ENCODE measurements around the gene HECTD2. TPM values are rescaled to one million over a fixed set of nuclear protein-coding genes. Genes with fewer than 3 reads are reported as not detected.
"Not testable (repeated sequence)": the region's sequence is repeated elsewhere in the genome, so short reads cannot be mapped to it uniquely, and the experiment has no call there.

Gene HECTD2
- total RNA-seq, 1 donor from 2014 or later: 17.4 TPM

DNA sequence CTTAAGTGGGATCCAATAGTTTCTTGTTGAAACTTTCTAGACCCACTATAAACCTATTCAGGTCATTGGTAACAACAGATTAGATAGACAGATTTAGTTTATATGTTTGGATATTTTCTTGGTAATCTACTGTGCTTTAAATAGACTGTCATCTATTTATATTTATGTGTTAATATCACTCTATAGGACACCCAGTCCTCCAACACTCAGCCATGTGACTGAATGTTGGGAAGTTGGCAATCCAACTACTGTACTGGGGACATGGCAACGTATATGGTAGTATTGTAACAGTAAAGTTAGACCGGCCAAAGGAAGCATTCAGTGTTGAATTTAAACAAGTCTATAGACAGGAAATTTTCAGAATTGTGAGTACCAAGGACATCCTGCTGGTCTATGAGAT is 42.6 kb upstream of the HECTD2 start:
- TF ChIP-seq, protein P1, sequence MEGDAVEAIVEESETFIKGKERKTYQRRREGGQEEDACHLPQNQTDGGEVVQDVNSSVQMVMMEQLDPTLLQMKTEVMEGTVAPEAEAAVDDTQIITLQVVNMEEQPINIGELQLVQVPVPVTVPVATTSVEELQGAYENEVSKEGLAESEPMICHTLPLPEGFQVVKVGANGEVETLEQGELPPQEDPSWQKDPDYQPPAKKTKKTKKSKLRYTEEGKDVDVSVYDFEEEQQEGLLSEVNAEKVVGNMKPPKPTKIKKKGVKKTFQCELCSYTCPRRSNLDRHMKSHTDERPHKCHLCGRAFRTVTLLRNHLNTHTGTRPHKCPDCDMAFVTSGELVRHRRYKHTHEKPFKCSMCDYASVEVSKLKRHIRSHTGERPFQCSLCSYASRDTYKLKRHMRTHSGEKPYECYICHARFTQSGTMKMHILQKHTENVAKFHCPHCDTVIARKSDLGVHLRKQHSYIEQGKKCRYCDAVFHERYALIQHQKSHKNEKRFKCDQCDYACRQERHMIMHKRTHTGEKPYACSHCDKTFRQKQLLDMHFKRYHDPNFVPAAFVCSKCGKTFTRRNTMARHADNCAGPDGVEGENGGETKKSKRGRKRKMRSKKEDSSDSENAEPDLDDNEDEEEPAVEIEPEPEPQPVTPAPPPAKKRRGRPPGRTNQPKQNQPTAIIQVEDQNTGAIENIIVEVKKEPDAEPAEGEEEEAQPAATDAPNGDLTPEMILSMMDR (IDR thresholded peaks at IDR 0.05; ENCODE audit: unreplicated experiment): no peak
- Mint-ChIP-seq H3K4me1 (ENCODE audit: unreplicated experiment) (peaks cover 6% of the 10 kb centered on the region), H3K4me3 (ENCODE audit: unreplicated experiment) (no peak overlapping the region), H3K27ac (ENCODE audit: unreplicated experiment) (no peak overlapping the region), H3K27me3 (ENCODE audit: unreplicated experiment) (peaks cover 1% of the 10 kb centered on the region), H3K36me3 (ENCODE audit: low read depth, unreplicated experiment) (no peaks in the 10 kb centered on the region), H3K9me3 (ENCODE audit: unreplicated experiment) (no peaks in the 10 kb centered on the region)
- DNase-seq (ENCODE audit: low spot score): no peak

DNA sequence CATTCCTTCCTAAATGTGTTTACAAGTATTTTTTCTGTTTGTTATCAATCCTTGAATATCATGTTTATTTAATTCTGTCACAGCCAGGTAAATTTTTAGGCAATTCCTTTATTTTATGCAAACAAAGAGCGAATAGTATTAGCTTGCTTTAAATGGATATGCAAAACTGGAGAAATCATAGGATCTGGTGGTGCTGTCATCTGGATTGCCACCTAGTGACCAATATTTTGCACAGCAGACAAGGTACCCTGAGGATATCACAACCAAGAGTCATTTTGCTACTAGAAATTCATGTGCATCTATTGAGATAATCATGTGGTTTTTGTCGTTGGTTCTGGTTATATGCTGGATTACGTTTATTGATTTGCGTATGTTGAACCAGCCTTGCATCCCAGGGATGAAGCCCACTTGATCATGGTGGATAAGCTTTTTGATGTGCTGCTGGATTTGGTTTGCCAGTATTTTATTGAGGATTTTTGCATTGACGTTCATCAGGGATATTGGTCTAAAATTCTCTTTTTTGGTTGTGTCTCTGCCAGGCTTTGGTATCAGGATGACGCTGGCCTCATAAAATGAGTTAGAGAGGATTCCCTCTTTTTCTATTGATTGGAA is 40.1 kb upstream of the HECTD2 start:
- H3K36me3 Mint-ChIP-seq (ENCODE audit: low read depth, unreplicated experiment); H3K9me3 Mint-ChIP-seq (ENCODE audit: unreplicated experiment); DNase-seq (ENCODE audit: low spot score); H3K4me3 Mint-ChIP-seq (ENCODE audit: unreplicated experiment); H3K4me1 Mint-ChIP-seq (ENCODE audit: unreplicated experiment); H3K27ac Mint-ChIP-seq (ENCODE audit: unreplicated experiment); H3K27me3 Mint-ChIP-seq (ENCODE audit: unreplicated experiment): not testable (repeated sequence)
- TF ChIP-seq, protein P1 (IDR thresholded peaks at IDR 0.05; ENCODE audit: unreplicated experiment): peak; percentile 35

DNA sequence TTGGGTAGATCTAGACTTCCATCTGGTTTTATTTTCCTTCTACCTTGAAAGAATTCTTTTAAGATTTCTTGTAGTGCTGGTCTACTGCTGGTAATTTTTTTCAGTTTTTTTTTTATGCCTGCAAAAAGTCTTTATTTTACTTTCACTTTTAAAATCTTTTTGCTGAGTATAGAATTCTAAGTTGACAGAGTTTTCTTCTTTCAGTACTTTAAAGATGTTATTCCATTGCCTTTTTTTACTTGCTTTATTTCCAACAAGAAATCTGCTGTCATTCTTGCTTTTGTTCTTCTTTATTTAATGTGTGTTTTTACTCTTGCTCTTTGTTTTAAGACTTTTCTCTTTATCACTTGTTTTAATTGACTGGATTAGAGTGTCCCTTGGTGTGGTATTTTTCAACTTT is 36.1 kb upstream of the HECTD2 start:
- H3K27me3 Mint-ChIP-seq (ENCODE audit: unreplicated experiment): peaks cover 1% of the 10 kb centered on the region
- no peak overlapping the region for H3K4me3 Mint-ChIP-seq (ENCODE audit: unreplicated experiment)
- no peaks in the 10 kb centered on the region for H3K9me3 Mint-ChIP-seq (ENCODE audit: unreplicated experiment)
- H3K36me3 Mint-ChIP-seq (ENCODE audit: low read depth, unreplicated experiment): no peaks in the 10 kb centered on the region
- H3K27ac Mint-ChIP-seq (ENCODE audit: unreplicated experiment): no peak overlapping the region
- H3K4me1 Mint-ChIP-seq (ENCODE audit: unreplicated experiment): no peaks in the 10 kb centered on the region
- no peak for DNase-seq (ENCODE audit: low spot score)
- TF ChIP-seq, protein P1 (IDR thresholded peaks at IDR 0.05; ENCODE audit: unreplicated experiment): no peak

DNA sequence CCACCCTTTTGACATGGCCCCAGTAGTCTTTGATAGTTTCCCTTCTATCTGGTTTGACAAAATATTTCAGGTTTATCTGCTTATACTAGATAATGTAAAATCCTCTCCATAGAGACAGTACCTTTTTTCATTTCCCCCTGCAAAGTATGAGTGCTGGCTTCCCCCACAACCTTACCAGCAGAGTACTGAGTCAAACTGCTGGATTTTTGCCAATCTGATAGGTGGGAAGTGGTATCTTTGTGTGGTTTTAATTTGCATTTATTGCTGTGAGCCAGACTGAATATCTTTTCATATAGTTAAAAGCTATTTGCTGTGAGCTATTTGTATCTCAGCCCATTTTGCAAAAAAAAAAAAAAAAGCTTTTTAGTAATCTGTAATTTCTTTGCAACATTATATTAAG is 32.1 kb upstream of the HECTD2 start:
- Mint-ChIP-seq H3K4me3 (ENCODE audit: unreplicated experiment) (no peak overlapping the region), H3K9me3 (ENCODE audit: unreplicated experiment) (no peaks in the 10 kb centered on the region), H3K4me1 (ENCODE audit: unreplicated experiment) (no peaks in the 10 kb centered on the region), H3K27me3 (ENCODE audit: unreplicated experiment) (peaks cover 1% of the 10 kb centered on the region), H3K27ac (ENCODE audit: unreplicated experiment) (no peak overlapping the region), H3K36me3 (ENCODE audit: low read depth, unreplicated experiment) (no peaks in the 10 kb centered on the region)
- no peak for DNase-seq (ENCODE audit: low spot score)
- TF ChIP-seq, protein P1 (IDR thresholded peaks at IDR 0.05; ENCODE audit: unreplicated experiment): no peak

DNA sequence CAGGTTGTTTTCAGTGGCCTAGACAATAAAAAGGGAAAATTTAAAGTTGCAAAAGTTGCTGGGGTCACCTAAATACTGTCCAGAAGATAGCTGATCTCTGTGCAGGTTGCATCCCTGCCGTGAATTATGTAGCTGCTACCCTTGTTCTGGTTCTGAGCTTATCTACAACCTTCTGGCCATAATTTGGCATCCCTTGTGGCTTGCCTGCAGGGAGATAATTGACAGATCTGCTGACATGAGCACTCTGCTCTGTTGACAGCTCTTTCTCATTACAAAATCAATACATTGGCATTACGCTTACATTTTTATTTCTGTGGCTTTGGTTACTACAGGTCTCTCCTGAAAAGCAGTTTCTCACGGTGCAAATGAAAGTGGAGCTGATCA is 29.3 kb upstream of the HECTD2 start:
- no peak for DNase-seq (ENCODE audit: low spot score)
- Mint-ChIP-seq H3K4me3 (ENCODE audit: unreplicated experiment) (no peak overlapping the region), H3K4me1 (ENCODE audit: unreplicated experiment) (no peaks in the 10 kb centered on the region), H3K36me3 (ENCODE audit: low read depth, unreplicated experiment) (no peaks in the 10 kb centered on the region), H3K27ac (ENCODE audit: unreplicated experiment) (no peak overlapping the region), H3K9me3 (ENCODE audit: unreplicated experiment) (no peaks in the 10 kb centered on the region), H3K27me3 (ENCODE audit: unreplicated experiment) (peaks cover 4% of the 10 kb centered on the region)
- TF ChIP-seq, protein P1 (IDR thresholded peaks at IDR 0.05; ENCODE audit: unreplicated experiment): no peak
